Activated T-cell treated with anti-CD3 and anti-CD28 coated beads, Interleukin-2, amount 50 U/mL, for 48 hours (primary cell): ENCODE measurements around the gene MTTP.

ENCODE experiments used
- DNase-seq, 2 experiments: peaks; one replicate each; pipeline ENCODE4 v3.0.0-alpha.2; 2020

Gene MTTP

DNA sequence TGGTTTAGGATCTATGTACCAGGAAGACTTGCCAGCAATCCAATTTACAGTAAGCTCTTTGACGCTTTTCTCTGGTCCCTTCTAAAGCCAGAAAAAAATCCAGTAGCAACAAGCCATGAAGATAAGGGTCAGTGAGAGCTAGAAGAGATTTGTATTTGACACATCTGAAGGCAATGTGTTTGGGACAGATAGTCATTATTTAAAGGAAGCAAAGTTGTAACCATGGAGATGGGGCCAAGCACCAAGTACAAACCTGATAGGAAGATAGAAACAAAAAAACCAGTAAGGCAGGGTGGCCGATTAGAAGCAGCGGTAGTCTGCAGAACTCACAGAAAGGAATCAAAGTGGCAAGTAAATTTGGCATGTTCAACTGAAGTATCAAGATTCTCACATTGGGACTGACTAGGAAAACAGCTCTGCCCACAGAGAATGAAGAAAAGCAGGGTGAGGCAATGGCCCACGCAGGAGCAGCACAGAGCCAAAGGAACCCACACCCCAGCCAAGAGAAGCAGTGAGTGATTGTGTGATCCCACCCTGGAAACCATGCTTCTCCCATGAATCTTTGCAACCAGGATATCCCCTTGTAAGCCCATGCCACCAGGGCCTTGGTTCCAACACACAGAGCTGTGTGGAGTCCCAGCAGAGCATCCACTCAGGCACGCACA is 95.9 kb downstream of the MTTP start:
- DNase-seq, result no peak
